HT1080 (cell line): ENCODE measurements around the gene HELZ. TPM values are rescaled to one million over a fixed set of nuclear protein-coding genes. Genes with fewer than 3 reads are reported as not detected.

Source experiments
- DNase-seq: peaks from one replicate; pipeline ENCODE4 v3.0.0-alpha.2; 2015; ENCODE audit warnings: low read depth
- small RNA-seq: library from RNA; depleted of rRNA; stranded (forward); fragments of <200 nt; gene quantifications from one replicate; pipeline ENCODE3, GENCODE V24; 2014
- total RNA-seq: library from RNA; depleted of rRNA; stranded (reverse); fragments of >200 nt; shearing (Covaris generic); gene quantifications from 2 replicates; pipeline ENCODE4 v1.2.3, GENCODE V29; 2014; rRNA removed

HELZ gene
- total RNA-seq, 1 experiment from 2014 or later, result 15.1 TPM

DNA sequence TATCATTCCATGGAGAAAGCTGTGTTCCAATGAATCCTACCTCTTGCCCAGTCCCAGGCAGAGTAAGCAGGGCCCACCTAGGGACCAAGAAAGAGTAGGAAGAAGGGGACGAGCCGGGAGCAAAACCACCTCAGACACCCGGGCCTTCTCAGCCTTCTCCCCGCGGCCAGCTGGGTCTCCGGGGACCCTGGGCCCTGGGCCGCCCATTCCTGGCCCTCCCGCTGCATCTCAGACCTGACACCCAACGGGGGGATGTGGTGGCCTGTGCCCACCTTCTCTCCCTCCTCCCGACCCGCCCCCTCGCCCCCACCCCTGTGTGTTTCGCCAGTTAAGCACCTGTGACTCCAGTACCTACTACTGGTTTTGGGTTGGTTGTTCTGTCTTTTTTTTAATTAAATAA is 212.0 kb downstream of the HELZ start:
- no peak for DNase-seq

DNA sequence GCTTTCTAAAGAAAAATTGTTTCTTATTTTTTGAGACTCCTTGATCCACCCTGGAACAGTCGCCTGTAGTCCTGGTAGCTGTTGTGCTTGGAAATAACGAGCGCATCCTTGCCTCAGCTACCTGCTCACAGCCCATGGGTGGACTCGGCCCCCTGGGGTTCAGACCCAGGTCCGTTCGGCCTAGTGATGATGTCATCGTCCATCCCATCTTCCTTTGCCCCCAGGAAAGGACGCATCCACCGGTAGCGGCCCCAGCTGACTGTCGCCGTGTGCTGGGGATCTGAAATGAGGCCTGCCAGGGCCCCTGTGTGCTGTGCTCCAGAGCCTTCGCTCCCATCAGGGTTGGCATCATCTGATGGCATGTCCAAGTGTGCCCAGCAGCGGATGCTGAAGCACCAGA is 212.6 kb downstream of the HELZ start:
- DNase-seq, result no peak

DNA sequence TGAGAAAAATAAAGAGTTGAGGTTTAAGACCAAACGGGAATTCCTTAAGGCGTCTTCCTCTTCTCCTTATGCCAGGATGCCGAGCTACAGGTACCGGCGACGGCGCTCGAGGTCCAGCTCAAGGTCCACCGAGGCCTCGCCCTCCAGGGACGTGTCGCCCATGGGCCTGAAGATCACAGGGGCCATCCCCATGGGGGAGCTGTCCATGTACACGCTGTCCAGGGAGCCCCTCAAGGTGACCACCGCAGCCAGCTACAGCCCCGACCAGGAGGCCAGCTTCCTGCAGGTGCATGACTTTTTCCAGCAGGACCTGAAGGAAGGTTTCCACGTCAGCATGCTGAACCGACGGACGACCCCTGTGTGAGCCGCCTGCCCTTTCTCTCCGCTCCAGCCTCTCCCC is 214.4 kb downstream of the HELZ start:
- DNase-seq, result no peak

DNA sequence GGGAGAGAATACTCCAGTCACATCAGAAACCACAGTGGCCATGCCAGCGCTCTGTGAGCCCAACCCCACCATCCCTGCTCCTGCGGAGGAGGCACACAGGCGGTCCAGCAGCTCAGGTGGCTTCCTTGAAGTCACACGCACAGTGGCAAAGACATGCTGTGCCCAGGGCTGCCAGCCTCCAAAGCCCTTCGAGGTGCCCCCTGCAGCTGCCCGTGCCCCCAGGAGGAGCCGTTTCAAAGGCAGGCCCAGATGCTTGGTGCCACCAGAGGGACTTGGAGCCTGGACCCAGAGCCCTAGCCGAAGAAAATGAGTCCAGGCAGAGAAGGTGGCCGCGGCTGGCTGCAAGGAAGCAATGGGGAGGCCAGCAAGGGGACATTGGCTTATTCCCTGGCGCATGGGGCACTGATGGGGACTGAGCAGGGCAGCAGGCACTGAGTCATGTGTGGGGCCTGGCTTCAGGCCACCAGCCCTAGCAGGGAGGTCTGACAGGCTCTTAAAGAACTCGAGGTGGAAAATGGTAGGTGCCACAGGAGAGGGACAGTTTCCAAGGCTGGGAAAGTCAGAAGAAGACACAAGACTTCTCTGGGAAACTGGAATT is 217.9 kb downstream of the HELZ start:
- DNase-seq, result peak; percentile 21

DNA sequence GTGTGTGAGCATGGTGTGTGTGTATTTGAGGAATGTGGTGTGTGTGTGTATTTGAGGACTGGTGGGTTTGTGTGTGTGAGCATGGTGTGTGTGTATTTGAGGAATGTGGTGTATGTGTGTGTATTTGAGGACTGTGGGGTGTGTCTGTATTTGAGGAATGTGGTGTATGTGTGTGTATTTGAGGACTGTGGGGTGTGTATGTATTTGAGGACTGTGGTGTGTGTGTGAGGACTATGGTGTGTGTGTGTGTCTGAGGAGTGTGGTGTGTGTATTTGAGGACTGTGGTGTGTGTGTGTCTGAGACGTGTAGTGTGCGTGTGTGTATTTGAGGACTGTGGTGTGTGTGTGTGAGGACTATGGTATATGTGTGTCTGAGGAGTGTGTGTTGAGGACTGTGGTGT is 218.7 kb downstream of the HELZ start:
- no peak for DNase-seq

DNA sequence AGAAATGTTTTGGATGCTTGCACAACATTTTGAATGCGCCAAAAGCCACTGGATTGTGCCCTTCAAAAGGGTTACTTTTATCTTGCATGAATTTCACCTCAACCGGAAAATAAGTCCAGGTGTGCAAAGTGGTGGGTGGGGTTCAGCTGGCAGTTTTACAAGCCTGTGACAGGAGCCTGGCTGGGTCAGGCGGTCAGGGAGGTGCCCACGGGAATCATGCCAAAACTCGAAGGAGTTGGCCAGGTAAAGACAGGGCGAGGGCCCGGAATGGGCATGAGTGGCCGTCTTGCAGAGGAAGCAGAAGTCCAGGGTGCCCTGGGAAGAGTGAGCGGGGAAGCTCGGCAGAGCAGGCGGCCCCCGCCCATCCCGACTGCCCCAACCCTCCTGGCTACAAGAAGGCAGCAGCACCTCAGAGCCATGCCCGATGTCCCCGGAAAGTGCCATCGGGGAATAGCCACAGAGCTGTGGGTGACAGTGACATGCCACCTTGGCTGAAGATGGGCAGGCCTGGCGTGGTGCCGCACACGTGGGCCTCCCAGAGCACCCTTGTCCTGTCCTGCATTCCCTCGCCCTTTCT is 219.7 kb downstream of the HELZ start:
- DNase-seq, result no peak

DNA sequence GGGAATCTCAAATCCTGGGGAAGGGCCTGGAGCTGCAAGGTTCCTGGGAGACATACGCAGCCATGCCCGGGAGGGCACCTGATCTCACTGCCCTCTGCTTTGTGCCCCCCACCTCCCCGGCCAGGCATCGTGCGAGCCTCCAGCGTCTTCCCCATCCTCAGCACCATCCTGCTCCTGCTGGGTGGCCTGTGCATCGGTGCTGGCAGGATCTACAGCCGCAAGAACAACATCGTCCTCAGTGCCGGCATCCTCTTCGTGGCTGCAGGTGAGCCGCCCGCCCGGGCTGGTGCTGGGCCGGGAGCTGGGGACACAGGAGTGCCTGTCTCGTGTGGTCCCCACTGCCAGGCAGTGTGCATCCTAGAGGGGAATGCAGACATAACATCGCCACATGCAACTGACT is 220.3 kb downstream of the HELZ start:
- DNase-seq, result no peak

DNA sequence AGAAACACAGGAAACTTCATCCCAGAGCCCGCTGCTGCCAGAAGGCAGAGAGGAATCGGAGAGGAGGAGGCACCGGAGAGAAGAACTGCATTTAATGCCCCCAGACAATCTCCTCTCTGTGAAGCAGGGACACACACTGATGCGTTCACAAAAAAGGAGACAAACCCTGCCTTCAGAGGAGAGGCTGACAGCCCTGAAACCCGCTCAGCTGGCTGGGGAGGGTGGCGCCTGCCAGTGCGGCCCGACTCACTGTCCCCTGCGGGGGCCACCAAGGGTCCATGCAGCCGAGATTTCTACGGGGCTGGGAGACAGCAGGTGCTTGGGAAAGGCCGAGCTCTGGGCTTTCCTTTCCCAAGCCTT is 222.6 kb downstream of the HELZ start:
- DNase-seq, result no peak

DNA sequence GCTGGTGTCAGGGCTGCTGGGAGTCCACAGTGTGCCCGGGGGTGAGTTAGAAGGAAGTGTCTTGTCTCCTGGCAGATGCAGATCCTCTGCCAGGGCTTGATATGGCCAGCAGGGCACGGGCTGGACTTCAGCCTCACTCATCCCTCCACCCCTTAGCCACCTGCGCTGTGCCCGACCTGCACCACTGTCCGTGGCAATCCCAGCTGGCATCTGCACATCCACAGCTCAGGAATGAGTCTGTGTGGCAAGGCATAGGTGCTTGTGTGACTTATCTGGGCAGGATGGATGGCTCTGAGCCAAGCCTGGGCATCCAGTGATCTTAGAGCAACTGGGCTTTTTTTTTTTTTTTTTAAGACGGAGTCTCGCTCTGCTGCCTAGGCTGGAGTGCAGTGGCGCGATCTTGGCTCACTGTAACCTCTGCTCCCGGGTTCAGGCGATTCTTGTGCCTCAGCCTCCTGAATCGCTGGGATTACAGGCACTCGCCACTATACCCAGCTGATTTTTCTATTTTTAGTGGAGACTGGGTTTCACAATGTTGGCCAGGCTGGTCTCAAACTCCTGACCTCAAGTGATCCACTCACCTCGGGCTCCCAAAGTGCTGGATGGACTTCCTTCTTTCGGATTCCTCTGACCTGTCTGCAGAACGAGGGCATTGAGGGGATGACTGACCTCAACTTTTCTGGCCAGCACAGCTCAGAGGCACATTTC is 223.1 kb downstream of the HELZ start:
- no peak for DNase-seq

DNA sequence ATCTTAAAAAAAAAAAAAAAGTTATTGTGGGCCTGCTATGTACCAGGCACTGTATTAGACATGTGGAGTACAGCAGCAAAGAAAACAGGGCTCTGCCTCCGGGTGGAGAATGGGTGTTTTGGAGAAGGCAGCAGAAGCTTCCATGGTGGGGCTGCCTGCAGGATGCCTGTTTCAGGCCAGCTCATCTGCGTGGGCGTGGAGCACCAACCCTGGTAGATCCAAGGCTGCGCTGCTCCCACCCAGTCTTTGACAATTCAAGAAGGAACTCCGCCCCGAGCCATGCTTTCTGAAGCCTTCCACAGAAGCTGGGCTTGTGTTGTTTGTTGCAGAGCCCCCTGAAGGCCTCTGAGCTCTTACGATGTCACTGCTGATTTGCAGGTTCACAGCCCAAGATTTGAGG is 223.8 kb downstream of the HELZ start:
- no peak for DNase-seq

Small RNA genes lying within 50 kb of the gene (small RNA-seq; reads per million reads assigned to genes)
- gene AC007448.1 (not detected), gene RF00393 (not detected), gene RNA5SP447 (not detected)

Other genes starting within 250 kb of the HELZ start
- gene CACNG1, start 200.6 kb downstream of the HELZ start, total RNA-seq, result 0.06 TPM in 1 of 2 replicates, not detected in the other
- 41.6 and 54.9 TPM in 2 replicates for gene PSMD12, start 121.4 kb upstream of the HELZ start, total RNA-seq
- 2.8 and 6.4 TPM in 2 replicates for gene PITPNC1, start 132.1 kb upstream of the HELZ start, total RNA-seq